ENCODE results near the gene MRTFA.

DNA sequence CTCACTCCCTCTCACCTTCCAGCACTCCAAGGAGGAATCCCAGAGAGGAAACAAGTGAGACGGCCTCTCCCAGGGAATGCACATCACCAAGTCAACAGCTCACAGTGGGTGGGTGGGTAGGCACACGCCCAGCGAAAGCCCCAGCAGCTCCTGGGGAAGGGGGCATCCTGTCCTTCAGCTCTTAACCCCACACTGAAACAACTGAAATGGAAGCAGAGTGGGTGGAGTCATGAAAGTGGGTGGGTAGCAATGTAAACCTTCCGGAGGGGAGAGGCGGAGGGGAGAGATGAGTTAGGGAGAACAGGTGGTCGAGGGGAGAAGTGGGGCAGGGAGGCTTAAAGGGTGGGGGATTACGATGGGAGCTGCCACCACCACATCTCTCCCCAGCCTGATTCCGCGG is 48.2 kb upstream of the MRTFA start:
- TF ChIP-seq, protein P1, sequence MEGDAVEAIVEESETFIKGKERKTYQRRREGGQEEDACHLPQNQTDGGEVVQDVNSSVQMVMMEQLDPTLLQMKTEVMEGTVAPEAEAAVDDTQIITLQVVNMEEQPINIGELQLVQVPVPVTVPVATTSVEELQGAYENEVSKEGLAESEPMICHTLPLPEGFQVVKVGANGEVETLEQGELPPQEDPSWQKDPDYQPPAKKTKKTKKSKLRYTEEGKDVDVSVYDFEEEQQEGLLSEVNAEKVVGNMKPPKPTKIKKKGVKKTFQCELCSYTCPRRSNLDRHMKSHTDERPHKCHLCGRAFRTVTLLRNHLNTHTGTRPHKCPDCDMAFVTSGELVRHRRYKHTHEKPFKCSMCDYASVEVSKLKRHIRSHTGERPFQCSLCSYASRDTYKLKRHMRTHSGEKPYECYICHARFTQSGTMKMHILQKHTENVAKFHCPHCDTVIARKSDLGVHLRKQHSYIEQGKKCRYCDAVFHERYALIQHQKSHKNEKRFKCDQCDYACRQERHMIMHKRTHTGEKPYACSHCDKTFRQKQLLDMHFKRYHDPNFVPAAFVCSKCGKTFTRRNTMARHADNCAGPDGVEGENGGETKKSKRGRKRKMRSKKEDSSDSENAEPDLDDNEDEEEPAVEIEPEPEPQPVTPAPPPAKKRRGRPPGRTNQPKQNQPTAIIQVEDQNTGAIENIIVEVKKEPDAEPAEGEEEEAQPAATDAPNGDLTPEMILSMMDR (conservative IDR thresholded peaks at IDR 0.05 in 1 of 2, IDR thresholded peaks at IDR 0.05 in 1 of 2; ENCODE audit: extremely low read depth in 1 of 2, insufficient read depth in 1 of 2, low read depth in 1 of 2, low read length in 2 of 2): no peak
- TF ChIP-seq EZH2 (IDR thresholded peaks at IDR 0.05; ENCODE audit: borderline replicate concordance, low read length): no peak
